Measurements from ENCODE around the gene STAC2.
"Not testable (repeated sequence)": the region's sequence is repeated elsewhere in the genome, so short reads cannot be mapped to it uniquely, and the experiment has no call there.

The STAC2 gene, protein sequence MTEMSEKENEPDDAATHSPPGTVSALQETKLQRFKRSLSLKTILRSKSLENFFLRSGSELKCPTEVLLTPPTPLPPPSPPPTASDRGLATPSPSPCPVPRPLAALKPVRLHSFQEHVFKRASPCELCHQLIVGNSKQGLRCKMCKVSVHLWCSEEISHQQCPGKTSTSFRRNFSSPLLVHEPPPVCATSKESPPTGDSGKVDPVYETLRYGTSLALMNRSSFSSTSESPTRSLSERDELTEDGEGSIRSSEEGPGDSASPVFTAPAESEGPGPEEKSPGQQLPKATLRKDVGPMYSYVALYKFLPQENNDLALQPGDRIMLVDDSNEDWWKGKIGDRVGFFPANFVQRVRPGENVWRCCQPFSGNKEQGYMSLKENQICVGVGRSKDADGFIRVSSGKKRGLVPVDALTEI

DNA sequence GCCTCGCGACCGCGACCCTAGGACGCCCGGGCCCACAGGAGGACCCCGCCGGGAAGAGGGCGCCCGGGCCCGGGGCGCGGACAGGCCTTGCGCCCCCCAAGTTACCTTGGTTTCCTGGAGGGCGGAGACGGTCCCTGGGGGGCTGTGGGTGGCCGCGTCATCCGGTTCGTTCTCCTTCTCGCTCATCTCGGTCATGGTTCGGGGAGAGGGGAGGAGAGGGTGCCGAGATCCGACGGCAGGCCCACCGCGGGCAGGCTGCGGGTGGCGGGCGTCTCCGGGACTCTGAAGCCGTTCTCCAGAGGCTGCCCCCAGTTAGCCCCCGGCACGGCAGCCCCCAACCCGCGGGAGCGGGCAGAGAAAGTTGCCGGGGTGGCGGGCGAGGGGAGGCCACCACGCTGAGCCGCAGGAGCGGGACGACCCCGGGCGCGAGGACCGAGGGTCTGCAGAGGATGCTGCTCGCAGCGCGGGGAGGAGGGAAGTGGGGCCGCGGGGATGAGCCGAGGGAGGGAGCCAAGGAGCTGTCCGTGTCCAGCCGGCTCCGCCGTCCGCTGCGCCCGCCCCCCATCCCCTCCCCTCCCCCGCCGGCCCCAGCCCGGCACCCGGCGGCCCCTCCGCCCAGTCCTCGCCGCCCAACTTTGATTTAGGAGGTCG lies at the start of gene STAC2:
STAC2 (minus strand) TSS at position 638 of the 651 bp plus-strand sequence; CDS start at position 195, 443 bp downstream.
- no peak for DNase-seq

DNA sequence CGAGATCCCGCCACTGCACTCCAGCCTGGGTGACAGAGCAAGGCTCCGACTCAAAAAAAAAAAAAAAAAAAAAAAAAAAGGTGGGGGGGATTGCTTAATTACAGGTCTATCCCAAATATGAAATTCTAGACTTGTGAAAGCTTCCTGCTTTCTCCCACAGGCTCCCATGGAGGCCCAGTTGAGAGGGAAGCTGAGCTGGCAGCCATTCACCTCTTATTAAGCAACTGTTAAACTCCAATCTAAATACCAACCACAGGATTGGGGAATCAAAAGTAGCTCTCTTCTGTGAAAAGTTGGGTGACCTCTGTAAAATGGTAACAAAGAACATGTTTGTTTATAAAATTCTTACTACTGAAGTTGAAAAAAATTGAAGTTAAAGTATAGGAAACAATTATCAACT lies 45.8 kb upstream of the STAC2 start:
- DNase-seq = no peak

DNA sequence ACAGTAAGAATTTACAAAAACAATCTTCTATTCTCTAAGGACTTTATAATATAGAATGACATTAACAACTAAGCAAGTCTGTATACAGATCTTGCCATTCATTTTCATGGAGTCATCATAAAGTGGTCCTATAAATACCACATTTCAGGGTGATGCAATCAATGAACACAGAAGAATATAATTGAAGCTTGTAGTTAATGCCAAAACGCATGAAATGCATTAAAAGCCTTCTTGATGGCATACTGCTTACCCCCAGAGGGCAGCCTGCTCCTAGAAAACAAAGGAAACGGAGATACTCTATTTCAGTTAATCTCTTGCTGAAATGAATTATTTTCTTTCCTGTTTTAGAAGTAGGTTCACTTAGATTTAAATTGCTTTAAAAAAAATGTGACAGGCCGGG lies 45.2 kb upstream of the STAC2 start:
- peak; percentile 68 for DNase-seq

DNA sequence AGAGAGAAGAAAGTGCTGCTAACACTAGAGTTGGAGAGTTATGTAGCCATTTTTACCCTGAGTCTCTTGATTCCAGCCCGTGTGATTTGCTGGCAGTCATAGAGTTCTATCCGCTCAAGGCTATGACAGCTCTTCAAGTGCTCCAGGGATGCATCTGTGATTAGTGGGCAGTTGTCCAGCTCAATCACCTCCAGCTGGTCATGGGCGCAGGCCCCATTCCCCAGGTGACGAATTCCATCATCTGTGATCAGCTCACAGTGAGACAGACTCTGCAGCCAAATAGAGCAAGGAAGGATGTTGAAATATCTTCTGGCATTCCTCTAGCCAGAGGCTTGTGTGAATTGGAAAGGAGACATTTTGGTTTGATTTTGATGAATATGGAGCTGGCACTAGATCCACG lies 38.4 kb upstream of the STAC2 start:
- no peak for DNase-seq

DNA sequence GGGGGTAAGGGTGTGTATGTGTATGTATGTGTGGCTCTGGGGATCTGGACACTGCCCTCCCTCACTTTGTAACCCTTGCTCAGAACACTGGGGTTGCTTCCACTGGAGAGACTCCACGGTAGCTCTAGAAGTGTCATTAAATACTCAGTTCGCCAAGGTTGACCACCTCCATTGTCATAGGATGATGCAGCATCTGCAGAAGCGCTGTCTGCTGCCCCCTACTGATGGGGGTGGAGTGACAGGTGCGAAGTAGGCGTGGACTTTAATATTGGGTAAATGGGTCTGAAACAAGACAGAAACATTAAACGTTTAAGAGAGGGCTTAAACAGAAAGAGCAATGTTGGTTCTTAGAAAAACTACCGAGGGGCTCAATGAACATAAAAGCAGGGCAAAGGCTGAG lies 35.5 kb upstream of the STAC2 start:
- no peak for DNase-seq

DNA sequence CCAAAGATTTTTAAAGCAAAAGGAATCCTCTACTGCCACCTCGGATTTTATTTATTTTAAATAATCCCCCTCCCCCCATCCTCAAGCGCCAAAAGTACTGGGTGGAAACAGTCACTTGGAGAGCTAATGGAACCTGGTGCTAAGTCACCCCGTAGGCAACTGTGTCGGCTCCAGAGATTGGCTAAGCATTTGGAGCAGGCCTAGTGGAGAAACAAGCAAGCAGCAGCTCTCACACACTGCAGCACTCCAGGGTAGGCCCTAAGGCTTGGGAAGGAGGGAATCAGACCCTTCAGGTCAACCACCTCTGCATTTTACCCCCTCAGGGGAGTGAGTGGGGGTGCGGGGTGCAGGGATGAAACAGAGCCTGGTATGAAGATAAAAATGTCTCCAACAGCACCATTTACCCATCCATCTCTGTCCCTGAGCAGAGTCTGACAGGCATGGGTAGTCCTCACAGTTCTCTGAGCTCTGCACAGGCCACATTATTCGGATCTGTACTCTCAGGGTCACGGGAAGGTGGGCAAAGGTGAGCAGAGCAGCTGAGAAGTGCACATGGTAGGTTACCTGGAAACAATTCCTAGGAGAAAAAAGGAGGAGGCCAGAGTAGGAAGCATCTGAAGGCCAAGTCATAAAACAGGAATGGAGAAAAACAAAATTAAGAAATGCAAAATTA lies 27.2 kb upstream of the STAC2 start:
- DNase-seq = no peak

DNA sequence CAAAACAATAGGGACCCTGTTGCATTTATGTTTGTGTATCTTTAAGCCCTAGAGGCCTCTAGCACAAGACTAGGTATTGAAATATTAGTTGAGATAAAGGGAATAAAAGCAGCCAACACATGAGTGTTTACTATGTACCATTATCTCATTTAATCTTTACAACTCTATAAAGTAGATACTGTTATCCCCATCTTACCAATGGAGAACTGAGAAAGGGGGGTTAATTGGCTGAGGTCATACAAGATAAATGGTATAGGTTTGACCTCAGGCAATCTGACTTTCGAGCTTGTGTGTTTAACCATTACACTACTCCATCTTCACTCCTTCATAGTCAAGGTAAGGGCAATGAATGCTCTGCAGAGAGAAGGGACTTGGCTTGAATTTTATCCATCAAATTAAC lies 26.3 kb upstream of the STAC2 start:
- DNase-seq = no peak

DNA sequence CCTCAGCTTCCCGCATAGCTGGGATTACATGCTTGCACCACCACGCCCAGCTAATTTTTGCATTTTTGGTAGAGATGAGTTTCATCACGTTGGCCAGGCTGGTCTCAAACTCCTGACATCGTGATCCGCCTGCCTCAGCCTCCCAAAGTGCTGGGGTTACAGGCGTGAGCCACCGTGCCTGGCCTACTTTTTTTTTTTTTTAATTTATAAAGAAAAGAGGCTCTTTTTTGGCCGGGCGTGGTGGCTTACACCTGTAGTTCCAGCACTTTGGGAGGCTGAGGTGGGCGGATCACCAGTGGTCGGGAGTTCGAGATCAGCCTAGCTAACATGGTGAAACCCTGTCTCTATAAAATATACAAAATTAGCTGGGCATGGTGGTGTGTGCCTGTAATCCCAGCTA lies 24.3 kb upstream of the STAC2 start:
- not testable (repeated sequence) for DNase-seq

DNA sequence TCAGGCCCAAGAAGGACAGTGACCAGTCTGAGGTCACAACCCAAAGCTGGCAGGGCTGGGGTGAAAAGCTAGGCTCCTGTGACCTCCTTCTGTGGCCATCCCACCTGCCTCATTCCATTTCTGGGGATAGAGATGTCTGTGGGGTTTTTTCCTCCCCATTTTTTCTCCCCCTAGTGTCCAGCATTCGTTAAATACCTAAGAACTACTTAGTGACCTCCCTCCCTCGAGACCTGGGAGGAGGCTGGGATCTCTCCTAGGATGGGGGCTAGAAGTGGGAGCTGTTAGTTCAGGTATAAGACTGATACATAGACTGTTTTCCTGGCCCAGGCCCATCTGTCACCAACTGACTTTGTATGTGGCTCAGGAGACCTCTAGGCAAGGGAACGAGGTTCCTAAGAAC lies 20.5 kb upstream of the STAC2 start:
- DNase-seq = no peak

DNA sequence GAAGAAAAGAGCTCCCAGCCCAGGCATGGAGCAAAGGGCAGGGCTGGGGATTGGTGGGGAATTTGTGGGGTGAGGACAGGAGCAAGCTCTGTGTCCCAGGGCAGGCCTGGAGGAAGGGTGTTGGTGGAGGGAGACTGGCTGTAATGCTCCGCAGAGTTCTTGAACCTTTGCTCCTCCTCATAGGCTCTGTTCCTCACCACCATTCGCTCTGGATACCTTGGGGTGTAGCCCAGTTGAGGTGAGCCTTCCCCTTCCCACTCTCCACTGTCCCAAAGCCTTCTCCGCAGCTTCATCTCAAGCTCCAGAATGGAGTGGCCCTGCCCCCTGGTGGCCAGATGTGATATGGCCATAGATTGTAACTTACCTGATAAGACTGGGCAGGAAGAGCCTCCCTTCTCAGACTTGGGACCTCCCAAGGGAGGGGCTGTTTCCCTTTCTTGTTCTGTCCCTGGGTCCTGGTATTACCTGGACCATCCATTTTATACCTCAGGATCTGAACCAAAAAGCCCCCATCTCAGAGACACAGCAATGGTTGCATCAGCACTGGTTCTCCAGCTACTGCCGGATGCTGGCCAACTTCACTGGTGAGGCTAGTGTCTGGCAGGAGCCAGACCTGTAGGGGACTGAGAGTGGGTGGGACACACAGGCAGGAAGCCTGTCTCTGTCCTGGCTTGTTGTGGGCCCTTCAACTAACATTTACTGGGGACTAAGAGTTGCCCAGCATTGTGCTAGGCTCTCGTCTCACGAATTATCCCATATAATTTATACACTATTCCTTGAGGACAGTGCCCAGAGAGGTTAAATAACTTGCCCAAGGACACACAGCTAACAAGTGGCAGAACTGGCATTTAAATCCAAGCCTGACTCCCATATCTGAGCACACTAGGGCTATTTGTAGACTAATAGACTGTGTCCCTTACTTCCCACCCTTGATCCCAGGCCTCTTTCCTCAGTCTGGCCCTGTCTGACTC lies 19.1 kb upstream of the STAC2 start:
- peak; percentile 90 for DNase-seq

DNA sequence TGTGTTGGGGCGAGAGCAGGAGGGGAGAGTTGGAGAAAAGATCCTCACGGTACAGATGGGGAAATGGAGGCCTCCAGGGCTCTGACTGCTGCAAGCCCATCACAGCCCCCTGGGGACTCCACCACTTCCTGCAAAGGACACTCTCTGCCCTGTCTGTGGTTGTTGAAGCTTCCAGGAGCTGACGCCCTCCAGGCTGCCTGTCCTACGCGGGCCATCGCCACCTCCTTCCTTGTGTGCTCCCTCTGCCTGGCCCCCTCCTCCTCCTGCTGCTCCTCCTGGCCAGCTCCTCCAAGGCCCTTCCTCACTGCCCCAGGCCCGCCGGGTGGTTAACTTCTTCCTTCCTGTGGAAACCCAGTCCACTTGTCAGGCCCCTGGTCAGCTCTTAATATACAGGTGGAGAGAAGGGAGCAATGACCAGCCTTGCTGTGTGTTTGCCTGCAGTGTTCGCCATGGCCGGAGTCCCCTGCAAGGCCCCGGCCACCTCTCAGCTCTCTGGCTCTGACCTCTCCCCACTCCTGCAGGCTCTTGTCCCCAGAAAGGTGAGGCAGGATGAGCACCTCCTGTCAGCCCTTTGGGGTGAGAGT lies 18.4 kb upstream of the STAC2 start:
- DNase-seq = no peak

DNA sequence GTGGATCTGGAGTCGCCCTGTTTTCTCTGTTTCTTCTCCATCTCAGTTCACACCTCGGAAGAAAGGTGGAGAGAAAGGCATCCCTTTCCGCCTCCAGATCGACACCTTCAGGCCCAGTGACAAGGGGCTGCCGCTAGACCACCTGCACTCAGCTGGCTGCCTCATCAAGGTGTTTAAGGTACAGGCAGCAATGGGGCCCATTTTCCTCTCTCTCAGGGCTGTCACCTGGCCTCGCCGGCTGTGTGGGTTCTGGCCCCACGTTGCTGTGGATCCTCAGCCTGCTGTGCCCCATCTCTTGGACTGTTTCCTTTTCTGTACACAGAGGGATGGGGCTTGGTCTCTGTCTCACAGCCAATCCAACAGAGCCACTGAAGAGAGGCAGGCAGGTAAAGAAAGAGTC lies 17.4 kb upstream of the STAC2 start:
- DNase-seq = no peak

DNA sequence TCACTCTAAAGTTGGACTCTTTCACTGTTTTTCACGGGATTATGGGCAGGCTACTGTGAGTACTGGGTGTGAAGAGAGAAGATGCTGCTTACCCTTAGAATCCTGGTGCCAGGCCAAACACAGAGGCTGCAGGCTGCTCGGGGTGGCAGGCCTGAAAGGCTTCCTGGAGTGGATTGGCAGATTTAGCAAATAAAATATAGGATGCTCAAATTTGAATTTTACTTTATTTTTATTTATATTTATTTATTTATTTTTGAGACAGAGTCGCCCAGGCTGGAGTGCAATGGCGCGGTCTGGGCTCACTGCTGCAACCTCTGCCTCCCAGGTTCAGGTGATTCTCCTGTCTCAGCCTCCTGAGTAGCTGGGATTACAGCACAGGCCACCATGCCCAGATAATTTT lies 14.9 kb upstream of the STAC2 start:
- no peak for DNase-seq

DNA sequence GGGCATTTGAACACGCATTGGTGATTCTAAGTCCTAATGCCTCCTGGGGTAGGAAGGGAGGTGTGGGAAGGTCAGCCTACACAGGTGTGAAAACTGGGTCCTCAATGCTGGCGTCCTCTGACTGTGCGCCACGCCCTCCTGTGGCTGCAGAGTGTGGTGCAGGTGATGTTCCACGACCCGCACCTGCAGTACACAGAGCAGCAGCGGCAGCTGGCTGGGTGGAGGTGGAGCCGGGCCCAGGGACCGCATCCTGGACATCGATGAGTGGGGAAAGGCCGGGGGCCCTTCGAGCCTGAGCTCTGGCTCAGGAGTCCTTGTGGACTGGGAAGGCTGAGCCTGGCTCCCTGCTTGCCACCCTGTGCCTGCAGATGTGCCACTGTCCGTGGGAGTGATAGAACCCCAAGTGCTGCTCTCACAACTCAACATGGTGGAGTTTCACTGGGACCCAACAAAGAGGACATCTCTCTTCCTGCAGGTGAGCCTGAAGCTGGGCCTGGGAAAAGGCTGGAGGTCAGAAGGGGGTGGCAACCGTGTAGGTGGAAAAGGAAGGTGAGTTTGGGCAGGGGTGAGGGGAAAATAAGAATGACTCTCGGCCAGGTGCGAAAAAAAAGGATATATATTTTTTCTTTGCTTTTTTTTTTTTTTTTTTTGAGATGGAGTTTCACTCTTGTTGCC lies 14.0 kb upstream of the STAC2 start:
- DNase-seq = peak; percentile 72

DNA sequence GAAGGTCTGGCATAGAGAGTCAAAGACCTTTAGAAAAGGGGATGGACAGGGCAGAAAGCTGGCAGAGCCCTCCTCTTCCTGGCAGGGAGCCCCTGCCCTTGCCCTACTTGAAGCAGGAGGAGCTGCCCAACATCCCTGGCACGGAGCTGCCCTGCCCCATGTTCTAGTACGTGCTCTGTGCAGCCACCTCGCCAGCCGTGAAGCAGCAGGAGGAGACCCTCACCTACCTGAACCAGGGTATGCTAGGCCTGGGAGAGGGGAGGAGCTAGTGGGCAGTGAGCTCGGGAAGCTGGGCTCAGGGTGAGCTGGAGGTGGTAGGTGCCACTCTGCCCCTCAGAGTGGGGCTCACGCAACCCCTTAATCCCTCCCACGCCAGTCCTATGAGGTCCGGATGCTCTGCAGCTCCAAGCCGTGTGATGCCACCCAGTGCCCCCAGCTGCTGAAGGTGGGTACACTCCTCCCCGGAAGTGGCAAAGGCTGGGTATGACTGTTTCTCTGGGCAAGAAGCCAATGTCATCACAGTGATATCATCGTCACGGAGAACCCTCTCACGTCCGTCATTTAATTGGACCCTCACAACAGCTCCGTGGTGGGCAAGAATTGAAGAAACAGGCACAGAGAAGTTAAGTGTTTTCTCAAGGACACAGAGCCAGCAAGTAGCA lies 12.7 kb upstream of the STAC2 start:
- peak; percentile 92 for DNase-seq

DNA sequence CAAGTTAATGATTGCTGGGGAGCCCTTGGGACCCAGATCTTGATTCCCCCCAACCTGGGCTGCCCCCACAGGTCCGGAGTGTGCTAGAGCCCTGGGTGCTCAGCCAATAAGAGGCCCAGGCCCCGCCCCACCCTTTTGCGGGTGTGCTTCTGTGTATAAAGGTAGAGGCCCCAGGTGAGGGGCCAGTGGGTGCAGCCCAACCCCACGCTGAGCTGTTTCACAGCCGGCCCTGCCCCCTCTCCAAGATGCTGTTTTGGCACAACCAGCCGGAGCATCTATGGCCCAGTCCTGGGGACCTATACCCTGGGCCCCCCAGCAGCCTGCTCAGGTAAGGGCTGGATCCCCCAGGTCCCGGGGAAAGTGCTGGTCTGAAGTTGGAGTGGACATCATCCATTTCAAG lies 11.8 kb upstream of the STAC2 start:
- DNase-seq = no peak

DNA sequence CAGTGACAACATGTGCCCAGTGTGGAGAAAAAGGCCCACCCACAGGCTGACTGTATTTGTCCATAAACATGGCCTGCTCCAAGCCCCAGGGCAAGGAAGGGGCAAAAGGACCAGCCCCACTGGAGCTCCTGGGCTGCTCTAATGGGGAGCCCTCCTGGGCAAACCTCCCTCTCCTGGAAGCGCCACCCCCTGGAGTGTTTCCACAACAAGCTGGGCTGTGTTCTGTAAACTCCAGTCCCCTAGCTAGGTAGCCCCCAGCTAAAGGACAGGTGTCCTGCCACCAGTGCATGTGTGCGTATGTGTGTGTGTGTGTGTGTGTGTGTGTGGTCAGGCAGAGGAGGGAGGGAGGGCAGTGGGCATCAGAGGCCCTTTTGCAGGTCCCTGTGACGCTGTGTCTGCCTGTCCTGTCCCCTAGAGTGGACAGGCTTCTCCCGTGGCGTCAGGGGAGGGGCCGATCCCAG lies 11.3 kb upstream of the STAC2 start:
- no peak for DNase-seq

DNA sequence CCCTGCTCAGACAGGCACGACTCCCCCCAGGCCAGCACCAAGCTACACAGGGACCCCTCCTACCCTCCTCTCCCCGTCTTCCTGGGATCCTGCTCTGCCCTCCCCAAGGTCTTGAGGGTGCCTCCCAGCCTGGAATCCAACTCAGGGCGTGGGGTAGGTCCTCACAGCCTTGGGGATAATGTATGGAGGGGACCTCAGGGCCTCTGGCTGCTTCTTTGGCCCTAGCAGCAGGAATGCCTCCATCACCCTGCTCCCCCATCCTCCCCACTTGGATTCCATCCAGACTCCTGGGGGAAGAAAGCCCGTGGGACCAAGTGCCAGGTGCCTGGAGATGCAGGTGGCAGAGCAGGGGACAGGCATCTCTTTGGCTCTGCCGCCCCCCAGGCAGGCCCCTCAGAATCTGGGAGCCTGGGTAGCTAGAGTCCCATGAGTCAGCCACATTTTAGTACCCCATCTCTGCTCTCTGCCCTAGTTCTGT lies 10.7 kb upstream of the STAC2 start:
- no peak for DNase-seq

DNA sequence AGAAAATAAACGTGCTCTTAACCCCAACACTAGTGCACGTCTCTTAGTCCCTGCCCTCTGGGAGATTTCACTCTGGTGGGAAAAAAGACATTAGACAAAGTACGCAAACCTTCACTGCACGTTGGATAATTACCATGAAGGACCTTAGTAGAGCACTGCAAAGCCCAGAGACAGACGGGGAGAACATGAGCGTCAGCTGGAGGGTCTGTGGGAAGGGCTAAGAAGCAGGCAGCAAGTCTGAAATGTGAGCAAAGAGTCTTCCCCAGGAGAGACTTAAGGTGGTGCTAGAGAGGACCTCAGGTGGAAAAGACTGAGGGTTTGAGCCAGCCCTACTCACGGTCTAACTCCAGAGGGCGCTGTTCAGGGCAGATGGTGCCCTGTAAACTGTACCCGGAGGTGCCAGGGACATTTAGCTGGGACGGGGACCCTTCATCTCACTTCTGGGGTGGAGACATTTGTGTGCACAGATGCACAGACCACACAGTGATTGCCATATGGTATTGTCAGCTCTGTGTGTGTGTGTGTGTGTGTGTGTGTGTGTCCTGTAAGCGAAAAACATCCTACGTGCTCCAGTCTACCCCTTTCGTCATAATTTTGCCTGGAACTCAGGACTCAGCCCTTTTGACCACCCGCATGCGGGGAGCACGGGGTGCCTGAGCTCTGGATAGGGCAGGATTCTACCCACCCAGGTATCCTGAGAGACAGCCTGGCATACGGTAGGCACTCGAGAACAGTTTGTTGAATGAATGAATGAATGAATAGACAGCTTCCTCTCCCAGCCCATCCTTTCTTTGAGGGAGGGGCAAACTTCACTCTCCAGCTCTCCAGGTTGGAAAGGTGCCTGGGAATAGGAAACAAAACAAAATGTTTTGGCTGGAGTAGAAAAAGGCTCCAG lies 10.1 kb upstream of the STAC2 start:
- peak; percentile 90 for DNase-seq
